Measurements from ENCODE around the gene FRMD4A. TPM values are rescaled to one million over a fixed set of nuclear protein-coding genes. Genes with fewer than 3 reads are reported as not detected.
"Not testable (repeated sequence)": the region's sequence is repeated elsewhere in the genome, so short reads cannot be mapped to it uniquely, and the experiment has no call there.

FRMD4A gene
- total RNA-seq, 1 donor from 2014 or later: 23.7 TPM

DNA sequence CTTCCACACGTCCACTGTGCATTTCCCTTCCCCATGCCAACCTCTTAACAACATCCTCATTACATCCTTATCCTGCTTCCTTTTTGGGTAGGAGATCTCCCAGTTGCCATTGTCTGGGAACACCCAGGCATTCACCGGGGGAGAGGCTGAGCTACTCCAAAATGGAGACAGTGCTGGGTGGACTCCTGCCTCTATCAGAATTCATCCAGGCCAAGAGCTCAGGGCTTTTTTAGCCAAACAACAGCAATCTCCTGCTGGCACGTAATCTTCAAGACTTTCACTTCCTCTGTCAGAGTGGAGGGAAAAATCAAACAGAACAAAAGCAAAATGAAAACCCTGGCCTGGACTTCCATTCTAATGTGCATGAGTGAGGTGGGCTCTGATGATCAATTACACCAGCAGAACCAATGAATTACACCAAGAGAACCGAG is 499.0 kb downstream of the FRMD4A start:
- intact Hi-C loops (cut with DNase I): no loop called here
- no peak for DNase-seq (ENCODE audit: low spot score)

DNA sequence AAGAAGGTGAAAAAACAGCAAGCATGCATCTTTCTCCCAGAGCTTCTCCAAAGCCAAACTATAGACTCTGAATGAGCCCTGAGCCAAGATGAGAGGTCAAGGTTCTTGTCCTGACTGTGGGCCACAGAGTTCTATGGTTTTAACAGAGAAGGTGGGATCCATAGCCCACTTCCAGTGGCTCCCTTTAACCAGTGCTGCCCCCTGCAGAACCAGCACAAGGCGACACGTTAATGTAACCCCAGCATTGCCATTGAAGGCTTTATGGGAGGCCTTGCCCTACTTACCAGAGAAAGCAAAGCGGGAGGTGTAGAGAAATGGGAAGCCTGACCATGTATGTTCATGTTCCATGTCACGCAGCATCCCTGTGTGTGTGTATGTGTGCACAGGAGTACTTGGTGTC is 500.3 kb downstream of the FRMD4A start:
- no peak for DNase-seq (ENCODE audit: low spot score)
- intact Hi-C loops (cut with DNase I): no loop called here

DNA sequence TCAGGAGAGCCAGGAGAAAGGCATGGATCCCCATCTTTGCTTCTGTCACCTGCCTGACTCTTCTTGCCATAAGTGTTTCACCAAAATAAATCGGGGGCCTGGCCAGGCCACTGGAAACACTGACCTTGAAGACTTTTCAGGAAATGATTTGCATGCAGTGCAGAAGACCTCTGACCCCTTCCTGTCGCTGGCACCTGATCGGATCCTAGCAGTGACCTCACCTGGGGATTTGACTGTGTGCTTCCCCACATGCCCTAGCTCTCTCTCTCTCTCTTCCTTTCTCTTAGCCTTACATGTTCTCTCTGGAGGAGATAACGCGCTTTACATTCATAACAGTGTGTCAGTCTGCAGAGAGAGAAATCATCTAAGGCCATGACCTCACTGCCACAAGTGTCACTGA is 500.9 kb downstream of the FRMD4A start:
- intact Hi-C loops (cut with DNase I): no loop called here
- DNase-seq (ENCODE audit: low spot score): no peak

DNA sequence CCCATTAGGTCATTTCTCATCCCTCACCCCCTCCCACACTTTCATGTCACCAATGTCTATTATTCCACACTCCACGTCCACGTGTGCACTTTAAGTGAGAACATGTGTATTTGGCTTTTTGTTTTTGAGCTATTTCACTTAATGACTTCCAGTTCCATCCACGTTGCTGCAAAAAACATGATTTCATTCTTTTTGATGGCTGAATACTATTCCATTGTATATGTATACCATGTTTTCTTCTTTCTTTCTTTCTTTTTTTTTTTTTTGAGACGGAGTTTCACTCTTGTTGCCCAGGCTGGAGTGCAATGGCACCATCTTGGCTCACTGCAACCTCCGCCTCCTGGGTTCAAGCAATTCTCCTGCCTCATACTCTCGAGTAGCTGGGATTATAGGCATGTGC is 502.4 kb downstream of the FRMD4A start:
- DNase-seq (ENCODE audit: low spot score); intact Hi-C loops (cut with DNase I): not testable (repeated sequence)

DNA sequence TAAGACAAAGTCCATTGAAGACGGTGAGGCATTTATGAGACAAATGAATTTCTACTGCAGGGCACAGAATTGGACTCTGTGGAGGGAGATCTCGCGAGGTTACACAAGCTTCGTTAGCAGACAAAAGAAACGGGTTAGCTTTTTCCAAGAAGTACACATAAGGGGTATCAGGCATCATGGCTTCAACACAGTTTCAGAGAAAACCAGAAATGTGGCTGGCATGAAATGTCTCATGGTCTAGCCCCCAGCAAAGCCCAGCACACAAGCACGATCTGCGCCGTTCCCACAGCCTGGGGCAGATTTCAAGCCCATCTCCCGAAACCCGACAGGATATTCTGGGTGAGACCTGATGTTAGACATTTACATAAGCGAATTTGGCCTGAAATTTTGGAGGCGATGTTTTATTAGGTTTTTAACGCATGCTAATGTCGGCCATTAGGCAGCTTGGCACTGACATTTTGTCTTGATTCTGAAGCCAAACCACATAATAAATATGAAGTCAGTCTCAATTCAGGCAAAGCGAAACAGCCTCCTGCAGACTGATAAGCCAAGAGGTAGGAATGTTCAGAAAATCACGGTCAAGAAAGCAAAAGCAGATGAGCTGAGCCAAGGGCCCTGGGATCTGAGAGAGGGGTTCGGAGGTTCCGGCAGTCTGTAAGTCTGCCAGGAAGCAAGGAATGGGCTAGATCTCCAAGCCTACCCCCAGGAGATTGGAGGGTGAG is 503.5 kb downstream of the FRMD4A start:
- no peak for DNase-seq (ENCODE audit: low spot score)
- intact Hi-C loops (cut with DNase I): no loop called here

DNA sequence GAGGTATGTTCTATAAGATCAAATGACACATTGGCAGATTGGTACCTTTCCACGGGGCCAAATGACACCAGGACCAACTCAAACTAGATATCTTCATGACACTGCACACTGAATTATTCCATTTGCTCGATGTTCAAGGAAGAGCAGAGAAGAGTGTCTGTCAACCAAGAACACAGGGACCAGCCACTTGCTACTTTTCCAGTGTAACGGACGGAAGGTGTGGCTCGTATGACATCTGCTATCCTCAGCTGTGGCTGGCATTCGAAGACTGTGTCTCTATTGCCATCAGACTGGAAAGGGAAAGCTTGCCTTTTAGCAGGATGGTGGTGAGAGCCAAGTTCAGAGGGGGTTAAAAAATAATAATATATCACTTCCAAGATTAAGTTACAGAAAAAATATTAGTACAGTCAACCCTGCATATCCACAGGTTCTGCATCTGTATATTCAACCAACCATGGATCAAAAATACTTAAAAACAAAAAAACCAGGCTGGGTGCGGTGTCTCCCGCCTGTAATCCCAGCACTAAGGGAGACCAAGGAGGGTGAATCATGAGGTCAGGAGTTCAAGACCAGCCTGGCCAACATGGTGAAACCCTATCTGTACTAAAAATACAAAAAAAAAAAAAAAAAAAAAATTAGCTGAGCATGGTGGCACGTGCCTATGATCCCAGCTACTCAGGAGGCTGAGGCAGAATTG is 506.9 kb downstream of the FRMD4A start:
- intact Hi-C loops (cut with DNase I): no loop called here
- DNase-seq (ENCODE audit: low spot score): no peak

DNA sequence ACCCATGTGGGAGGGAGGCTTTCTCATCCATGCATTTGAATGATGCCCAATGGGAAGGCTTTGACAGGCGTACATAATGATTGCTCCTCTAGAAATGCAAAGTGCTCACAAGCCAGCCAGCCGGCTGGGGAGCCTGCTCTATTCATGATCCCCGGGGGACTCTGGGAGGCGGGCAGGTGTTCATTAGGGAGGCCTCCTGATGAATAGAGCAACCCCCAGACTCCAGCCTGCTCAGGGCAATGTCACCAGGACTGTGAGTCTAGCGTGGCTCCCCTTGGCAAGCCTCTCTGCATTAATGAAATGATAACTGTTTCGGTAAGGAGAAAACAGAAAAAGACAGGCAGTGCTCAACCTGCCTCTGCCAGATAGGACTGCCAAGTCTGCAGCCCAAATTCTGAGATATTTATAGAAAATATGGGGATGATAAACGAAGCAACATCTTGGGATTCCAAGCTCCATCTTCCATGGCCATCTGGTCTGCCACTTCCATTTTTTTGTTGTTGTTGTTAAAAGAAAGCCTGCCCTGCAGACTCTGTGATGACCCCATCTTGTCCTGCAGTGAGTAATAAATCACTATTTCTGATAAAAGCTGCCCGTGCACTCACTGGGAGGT is 507.5 kb downstream of the FRMD4A start:
- no peak for DNase-seq (ENCODE audit: low spot score)

DNA sequence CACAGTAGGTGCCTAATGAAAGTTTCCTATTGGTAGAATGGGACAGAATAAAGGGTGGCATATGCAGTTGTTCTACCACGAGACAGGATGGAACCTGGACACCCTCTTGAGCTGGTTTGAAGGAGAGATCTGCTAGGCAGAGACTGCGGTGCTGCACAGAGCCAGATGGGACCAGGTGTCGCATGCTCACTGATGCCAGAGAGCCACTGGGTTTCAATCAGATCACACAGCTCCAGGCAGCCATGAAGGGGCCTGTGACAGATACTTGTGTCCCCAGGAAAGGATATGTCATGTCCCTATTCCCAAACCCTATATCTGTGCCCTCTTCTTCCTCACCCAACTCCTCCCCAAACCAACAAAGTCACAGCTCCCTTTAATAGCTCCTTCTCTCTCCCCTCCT is 508.2 kb downstream of the FRMD4A start:
- intact Hi-C loops (cut with DNase I): no loop called here

More for the DNA sequence above, 507.5 kb downstream of the FRMD4A start:
- intact Hi-C loops (cut with DNase I): no loop called here

DNA sequence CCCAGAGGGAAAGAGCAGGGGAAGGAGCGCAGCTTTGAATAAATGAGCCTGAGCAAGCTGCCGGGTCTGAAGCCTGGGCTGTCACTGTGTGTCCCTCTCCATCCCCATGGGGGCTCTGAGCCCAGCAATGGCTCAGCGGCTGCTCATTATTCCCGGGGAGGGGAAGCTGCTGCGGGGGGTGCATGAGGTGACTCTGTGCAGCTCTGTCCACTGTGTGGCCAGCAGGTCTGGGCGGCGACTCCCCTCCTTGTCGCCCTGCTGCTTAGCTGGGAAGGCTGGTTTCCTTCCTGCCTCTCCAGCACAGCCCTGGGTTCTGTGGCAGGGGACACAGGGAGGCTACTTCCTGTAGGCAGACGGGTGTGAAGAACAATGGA is 509.8 kb downstream of the FRMD4A start:
- intact Hi-C loops (cut with DNase I): no loop called here
- no peak for DNase-seq (ENCODE audit: low spot score)

More for the DNA sequence above, 508.2 kb downstream of the FRMD4A start:
- DNase-seq (ENCODE audit: low spot score): no peak

DNA sequence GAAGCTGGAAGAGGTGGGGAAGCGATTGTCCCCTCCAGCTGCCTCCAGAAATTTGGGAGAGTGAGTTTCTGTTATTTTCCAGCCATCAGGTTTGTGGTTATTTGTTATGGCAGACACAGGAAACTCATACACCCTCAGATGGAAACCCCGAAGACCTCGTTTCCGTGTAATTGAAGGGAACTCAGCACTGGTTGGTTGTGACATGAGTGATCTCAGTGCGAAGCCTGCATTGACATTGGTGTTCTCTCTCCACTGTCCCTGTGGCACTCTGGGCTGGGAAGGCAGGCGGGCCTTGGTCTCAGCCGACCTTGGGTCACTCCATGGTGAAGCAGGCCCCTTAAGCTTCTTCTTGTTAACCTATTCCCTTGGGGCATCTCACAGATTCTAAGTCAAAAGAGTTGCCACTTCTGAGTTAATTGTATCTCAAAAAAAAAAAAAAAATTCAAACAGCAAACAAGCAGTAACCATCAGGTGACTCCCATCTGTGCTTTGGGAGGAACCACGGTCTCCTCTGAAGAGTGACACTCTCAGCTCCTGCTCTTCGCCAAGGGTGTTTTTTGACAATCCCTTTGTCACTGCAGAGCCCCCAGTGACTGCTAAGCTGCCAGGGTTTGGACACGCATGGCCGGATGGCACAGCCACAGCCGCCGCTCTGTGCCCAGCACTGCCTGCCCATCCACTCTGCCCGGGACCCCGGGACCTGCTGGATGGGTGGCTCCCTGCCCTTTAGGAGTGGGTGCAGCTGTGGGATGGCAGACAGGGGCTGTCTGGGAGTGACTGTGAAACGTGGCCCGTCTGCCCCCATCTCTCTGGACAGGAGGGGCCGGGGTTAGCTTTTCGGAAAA is 510.4 kb downstream of the FRMD4A start:
- intact Hi-C loops (cut with DNase I): no loop called here
- no peak for DNase-seq (ENCODE audit: low spot score)

DNA sequence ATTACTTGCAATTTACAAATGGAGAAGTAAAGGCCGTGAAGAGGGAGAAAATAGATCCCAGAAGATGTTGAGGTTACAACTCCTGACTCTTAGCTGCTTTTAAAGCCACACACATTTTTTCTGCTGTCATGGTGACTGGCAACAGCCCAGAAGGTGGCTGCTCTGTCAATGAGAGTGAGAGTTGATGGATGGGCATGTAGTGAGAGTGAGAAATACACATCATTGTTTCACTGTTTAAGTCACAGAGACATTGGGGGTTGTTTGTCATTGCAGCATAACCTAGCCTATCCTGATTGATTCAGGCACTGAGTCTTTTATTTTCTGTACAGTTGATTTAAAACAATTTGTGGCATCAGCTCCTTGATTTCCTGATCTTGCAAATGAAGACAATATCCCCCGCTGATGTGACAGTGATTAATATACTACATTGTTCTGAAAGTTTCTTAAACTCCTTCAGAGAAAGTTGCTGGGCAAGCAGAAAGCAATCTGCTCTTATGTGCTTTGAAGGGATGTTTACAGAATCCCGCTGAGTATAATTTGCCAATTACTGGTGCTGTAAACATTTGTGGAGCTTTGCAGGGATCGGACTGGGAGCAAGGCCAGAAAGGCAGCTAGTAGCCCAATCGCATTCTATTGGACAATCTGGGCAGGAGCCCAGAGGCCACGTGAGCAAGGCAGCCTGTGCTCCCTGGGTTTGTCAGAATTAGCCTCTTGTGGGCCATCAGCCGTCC is 514.4 kb downstream of the FRMD4A start:
- peak; percentile 81 for DNase-seq (ENCODE audit: low spot score)
- intact Hi-C loops (cut with DNase I): no loop called here

DNA sequence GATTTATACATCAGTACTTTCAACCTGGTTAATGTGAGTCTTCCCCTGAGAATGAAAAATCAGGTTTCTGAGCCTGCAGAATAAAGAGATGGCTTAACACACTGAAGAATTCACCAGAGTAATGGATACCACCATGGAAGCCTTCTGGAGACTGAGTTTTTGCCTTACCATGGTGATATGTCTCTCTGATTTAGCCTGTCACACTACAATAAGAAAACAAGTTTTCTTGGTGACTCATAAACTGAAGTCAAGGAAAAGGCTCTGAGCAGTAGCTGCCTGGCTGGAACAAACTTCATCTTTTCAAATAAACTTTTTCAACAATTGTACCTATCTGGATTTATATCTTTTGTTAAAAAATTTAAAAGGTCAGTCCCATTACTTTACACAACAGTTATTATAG is 515.0 kb downstream of the FRMD4A start:
- DNase-seq (ENCODE audit: low spot score): no peak
- intact Hi-C loops (cut with DNase I): no loop called here

DNA sequence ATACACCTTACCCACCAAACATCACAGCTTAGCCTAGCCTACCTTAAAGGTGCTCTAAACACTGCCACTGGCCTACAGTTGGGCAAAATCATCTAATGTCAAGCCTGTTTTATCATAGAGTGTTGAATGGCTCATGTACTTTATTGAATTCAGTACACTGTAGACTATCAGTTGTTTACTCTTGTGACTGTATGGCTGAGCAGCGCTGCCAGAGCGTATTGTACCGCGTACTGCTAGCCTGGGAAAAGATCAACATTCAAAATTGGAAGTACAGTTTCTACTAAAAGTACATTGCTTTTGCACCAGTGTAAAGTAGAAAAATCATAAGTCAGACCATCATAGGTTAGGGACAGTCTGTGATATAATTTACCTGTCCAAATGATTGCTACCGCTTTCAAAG is 517.2 kb downstream of the FRMD4A start:
- no peak for DNase-seq (ENCODE audit: low spot score)
- intact Hi-C loops (cut with DNase I): no loop called here

DNA sequence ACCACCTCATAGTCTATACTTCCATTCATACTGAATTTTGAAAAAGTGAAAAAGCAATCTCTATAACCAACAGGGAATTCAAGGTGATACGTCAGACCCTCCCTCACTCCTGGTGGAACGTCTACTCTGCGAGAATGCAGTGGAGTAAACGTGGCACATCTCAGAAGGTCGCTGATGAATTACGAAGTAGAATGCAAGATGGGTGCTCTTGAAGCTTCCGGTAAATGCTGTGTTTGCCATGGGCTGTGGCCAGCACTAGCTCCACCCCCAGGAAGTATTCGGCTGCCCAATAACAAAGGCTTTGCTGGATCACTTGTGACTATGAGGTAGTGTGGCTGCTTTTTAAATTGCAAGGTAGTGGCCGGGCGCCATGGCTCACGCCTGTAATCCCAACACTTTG is 517.9 kb downstream of the FRMD4A start:
- DNase-seq (ENCODE audit: low spot score): no peak
- intact Hi-C loops (cut with DNase I): no loop called here

DNA sequence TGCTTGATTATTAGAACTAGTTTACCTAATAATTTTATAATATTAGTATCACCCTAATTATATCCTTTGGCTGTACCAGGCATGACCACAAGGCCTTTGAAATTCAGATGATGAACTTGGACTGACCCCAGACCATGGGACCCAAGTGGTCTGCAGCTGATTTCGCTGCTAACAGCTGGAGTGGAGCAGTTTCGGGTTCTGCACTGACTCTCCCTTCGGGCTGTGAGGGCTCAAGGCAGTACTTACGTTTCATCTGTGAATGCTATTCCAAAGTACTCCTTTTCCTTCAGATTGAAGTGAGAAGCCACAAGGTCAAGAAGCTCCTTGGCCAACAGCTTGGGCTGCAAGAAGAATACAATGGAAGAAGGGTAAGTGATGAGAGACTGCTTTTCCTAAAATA is 520.2 kb downstream of the FRMD4A start:
- DNase-seq (ENCODE audit: low spot score): no peak
- intact Hi-C loops (cut with DNase I): no loop called here

DNA sequence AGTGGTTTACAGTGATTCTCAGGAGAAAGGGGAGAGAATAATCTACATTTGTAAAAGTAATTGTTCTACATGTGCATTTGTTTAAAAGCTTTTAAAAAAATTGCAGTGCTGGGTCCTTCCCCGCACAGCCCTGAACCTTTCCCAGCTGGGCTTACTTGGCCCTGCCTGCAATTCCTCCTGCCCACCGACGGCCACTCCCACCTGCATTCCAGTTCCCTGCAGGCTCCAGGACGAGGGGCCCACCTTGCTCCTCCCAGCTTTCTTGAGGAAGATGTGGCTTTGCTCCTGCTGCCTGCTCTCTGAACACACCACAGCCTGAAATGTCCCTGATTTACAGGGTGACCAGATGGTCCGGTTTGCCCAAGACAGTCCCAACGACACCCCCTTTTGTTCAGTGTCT is 521.3 kb downstream of the FRMD4A start:
- DNase-seq (ENCODE audit: low spot score): no peak
- intact Hi-C loops (cut with DNase I): no loop called here

DNA sequence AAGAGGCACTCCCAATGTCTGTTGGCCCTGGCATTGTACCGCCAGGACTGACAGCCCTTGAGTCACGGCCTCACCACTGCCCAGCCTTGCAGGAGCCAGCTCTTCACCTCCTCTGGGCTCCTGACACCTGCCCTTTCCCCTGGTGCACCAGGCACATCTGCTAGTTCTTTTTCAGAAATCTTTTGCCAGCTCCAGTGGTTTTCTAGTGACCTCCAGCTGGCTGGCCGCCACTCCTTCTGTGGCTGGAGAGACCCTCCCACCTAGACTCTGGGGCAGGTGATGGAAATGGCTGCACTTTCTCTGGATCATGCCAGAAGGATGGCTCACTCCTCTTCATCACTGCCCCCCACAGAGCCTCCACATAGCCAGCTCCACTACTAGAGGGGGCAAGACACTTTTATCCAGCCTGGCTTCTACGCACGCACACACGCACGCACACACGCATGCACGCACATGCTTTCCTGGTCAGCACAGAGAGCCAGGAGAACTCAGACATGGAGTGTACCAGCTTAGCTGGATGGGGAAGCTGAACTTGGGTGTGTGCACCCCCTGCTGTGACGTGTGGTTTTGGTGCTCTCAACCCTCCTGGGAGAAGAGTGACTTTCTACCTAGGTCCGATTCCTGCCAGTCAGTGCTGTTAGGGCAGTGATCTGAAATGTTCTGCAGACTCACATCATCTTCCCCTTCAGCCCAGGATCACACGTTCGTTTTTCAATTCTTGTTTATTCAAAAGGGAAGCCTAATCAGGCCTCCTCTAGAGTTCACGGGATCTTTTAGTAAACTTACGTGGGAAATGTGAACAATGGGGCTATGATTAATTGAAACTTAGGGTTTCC is 522.0 kb downstream of the FRMD4A start:
- intact Hi-C loops (cut with DNase I): no loop called here
- DNase-seq (ENCODE audit: low spot score): no peak

DNA sequence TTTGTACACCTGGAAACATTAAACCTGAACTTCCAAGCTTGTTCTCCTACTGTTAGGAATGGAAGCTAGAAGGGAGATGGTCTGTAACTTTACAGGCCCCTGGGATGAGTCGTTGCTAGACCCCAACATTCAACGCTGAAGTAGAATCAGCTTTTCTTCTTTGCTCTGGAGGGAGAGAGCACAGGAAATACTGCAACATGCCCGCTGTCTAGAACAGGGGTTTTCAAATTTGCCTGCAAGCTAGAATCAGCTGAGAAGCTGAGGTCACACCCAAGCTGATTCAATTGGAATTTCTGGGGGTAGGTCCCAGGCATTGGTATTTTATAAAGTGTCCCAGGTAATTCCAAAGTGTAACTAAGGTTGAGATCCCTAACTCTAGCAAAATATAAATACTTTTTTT is 524.3 kb downstream of the FRMD4A start:
- intact Hi-C loops (cut with DNase I): no loop called here

More for the DNA sequence above, 524.3 kb downstream of the FRMD4A start:
- no peak for DNase-seq (ENCODE audit: low spot score)

Data from cardiac septum (tissue), 1 donor.